GM18868 (cell line): ENCODE results near the gene TMPRSS2.
"Not testable (repeated sequence)": the region's sequence is repeated elsewhere in the genome, so short reads cannot be mapped to it uniquely, and the experiment has no call there.

ENCODE experiments used
- ATAC-seq: cut with Tn5 transposase; IDR thresholded peaks from one replicate; pipeline ENCODE4 v1.9.1; 2021; ENCODE audit warnings: mild to moderate bottlenecking, moderate library complexity; ENCODE audit not compliant: unreplicated experiment

TMPRSS2 gene

GRCh38 chr21:41428311-41428710, 79.6 kb downstream of the TMPRSS2 start:
- no peak for ATAC-seq

DNA sequence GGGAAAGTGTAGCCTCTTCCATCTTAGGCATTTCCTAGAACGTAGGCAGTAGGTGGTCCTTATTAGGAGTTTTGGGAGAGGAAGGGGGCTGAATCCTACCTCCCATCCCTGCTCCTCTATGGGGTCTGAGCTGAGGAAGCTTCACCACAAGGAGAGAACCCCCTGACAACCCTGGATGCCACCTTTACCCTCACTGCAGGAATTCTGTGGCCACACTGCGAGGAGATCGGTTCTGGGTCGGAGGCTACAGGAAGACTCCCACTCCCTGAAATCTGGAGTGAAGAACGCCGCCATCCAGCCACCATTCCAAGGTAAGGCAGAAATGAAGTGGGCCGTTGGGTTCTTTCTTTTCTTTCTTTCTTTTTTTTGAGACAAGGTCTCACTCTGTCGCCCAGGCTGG, 80.4 kb downstream of the TMPRSS2 start:
- ATAC-seq: no peak

DNA sequence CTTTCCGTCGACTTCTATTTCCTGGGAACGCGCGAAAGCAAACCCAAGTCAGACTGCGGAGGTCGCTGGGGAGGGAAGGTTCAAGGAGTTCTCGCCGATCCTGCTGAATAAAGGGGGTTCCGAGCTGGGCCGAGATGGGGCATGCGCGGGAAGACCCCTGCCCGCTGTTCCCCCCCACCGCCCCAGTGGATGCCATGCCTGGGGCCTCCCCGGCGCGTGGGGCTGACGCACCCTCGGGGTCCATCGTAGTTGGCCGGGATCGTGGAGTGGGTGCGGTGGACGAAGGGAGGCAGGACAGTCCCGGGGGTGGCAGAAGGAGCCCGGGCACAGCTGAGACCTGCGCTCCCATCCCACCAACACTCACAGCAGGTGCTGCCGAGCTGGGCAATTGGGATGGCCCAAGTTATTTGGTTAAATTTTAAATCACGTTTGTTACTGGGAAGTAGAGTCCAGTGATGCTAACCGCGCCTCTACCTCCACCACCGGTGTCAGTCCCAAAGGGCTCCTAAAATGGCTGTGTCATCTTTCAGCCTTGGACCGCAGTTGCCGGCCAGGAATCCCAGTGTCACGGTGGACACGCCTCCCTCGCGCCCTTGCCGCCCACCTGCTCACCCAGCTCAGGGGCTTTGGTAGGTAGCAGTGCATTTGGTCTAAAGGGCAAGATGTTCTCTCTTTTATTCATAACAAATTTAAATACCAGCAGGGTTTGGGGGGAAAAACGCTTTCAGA, 81.1 kb downstream of the TMPRSS2 start:
- no peak for ATAC-seq

DNA sequence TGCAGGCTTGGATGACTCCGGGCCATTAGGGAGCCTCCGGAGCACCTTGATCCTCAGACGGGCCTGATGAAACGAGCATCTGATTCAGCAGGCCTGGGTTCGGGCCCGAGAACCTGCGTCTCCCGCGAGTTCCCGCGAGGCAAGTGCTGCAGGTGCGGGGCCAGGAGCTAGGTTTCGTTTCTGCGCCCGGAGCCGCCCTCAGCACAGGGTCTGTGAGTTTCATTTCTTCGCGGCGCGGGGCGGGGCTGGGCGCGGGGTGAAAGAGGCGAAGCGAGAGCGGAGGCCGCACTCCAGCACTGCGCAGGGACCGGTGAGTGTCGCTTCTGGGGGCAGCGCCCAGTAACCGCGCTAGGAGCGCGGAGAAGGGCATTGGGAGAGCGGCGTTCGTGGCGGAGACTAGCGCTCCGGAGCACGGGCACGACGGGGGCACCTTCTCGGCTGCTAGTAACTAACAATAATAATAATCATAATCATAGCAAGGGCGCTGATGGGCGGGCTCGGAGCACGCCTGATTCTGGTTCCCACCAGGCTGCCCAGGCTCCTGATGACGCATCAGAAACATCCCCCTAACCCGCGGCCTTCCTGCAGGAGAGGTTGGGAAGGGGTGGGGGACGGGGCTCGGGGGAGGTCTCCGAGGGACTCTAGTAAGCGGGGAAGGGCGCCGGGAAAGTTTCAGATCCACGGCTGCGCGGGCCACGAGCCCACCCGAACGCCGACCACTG, 81.8 kb downstream of the TMPRSS2 start, which contains the start of gene MX1:
Gene MX1 (plus strand): TSS at position 286 of the 722 bp plus-strand sequence. CDS start 5,832 bp downstream, outside the sequence.
- ATAC-seq: peak; percentile 91

GRCh38 chr21:41425588-41425953, 82.4 kb downstream of the TMPRSS2 start:
- ATAC-seq: no peak

DNA sequence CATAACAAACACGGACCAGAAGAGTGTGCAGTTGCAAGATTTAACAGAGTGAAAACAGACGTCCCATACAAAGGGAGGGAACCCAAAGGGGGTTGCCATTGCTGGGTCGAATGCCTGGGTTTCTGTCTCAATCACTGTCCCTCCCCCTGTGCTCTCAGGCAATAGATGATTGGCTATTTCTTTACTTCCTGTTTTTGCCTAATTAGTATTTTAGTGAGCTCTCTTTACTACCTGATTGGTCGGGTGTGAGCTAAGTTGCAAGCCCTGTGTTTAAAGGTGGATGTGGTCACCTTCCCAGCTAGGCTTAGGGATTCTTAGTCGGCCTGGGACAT, 84.7 kb downstream of the TMPRSS2 start:
- ATAC-seq: not testable (repeated sequence)

- no peak for ATAC-seq
Measured at GRCh38 chr21:41422546-41423304, 85.2 kb downstream of the TMPRSS2 start.

GRCh38 chr21:41420998-41421397, 87.0 kb downstream of the TMPRSS2 start:
- ATAC-seq: not testable (repeated sequence)

DNA sequence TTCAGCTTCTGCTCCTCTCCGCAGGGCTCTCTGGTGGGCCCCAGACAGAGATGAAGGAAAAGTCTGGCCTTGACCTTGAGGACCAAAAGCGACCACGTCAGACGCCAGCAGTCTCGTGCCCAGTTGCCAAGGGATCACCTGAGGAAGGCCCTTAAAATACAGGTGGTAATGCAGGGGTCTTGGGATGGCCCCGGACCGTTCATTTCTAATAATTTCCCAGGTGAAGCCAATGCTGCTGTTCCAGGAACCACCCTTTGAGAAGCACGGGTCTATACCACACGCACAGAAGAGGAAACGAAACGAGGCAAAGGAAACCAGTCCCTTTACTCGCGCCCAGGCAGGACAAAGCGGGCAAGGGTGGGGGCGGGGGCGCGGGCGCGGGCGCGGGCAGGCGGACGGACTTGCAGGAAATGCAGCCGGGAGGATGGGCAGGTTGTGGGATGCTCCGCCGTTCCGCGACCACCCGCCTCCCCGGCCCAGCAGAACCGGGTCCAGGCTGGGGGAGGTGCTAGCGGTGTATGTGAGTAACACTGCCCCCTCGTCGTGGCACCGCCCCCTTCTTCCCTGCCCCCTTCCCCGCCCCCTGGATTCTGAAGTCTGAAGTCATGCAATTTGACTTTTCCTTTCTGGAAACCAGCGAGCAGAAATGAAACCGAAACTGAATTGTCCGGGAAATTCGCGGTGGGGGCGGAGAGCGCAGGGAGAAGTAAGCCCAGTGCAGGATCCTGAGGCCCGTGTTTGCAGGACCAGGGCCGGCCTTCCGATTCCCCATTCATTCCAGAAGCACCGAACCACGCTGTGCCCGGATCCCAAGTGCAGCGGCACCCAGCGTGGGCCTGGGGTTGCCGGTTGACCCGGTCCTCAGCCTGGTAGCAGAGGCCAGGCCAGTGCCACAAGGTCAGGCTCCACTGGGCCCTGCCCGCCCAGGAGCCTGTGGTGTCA, 87.8 kb downstream of the TMPRSS2 start:
- peak; percentile 90 for ATAC-seq

DNA sequence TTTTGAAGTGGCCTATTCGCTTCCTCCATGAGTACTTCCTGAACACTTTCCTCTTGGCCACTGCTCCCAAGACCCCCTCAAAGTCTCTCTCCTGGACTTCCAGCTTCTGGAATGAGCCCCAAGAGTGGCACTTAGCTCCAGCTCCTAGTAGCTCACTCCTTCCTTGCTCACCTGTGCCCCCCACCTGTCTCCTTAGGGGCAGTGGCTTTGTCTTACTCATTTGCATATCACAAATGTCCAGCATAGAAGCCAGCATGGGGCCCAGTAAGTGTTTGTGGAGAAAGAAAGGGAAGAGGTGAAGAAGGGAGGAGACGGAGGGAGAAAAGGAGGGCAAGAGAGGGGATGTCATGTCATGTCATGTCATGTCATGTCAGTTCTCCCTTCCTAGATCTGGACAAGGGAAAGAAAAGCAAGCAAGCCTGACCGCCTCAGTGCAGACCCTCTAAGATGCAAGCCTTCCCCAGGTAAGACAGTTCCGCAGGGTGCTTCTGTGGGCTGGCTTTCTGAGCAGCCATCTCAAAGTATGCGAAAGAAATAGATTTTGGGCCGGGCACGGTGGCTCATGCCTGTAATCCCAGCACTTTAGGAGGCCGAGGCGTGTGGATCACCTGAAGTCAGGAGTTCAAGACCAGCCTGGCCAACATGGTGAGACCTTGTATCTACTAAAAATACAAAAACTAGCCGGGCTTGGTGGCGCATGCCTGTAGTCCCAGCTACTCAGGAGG, 88.8 kb downstream of the TMPRSS2 start:
- no peak for ATAC-seq

- no peak for ATAC-seq
Measured at GRCh38 chr21:41418393-41418792, 89.6 kb downstream of the TMPRSS2 start.

- not testable (repeated sequence) for ATAC-seq
Measured at GRCh38 chr21:41417505-41417904, 90.5 kb downstream of the TMPRSS2 start.
